Cardiac fibroblast (primary cell): ENCODE measurements around the gene COMMD3.

Source experiments
- DNase-seq, 2 donors: peaks; one replicate each; pipeline versions ENCODE4 v3.0.0 to v3.0.0-alpha.2; 2010; ENCODE audit warnings: low read depth in 2 of 2
- H3K4me3 ChIP-seq, 2 donors: replicated peaks in 1 of 2; 1 replicate in 1 of 2; 2 replicates in 1 of 2; pipeline ENCODE4 v1.5.1; 2011; ENCODE audit warnings: low read depth in 2 of 2, low read length in 2 of 2, mild to moderate bottlenecking in 2 of 2, moderate library complexity in 1 of 2
- CTCF ChIP-seq: IDR thresholded peaks from one replicate; pipeline ENCODE4 v1.5.1; 2011; ENCODE audit warnings: low read depth, mild to moderate bottlenecking, low read length, inconsistent platforms

COMMD3 gene

GRCh38 chr10:22293747-22294404, 22.3 kb upstream of the COMMD3 start:
- no peak overlapping the region for H3K4me3 ChIP-seq
- no peak for TF ChIP-seq CTCF
- no peak for DNase-seq

DNA sequence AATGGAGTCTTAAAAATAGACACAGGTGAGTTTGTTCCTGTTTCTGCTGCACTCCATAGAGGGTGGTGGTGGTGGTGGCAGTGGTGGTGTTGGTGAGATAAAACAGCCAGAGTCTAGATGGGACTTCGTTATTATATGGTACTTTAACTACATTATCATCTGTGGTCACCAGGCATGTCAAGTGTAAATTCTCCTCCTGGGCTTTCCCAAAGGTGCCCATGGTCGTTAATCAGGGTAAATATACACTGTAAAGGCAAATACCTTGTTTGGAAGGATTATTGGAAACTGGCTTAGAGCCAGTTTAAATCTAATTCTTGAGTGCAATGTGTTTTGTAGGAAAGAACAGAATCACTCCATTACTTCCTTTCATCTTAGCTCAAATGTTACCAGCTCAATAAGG, 21.5 kb upstream of the COMMD3 start:
- no peak overlapping the region for H3K4me3 ChIP-seq
- TF ChIP-seq CTCF: no peak
- DNase-seq: no peak

GRCh38 chr10:22301193-22301592, 15.0 kb upstream of the COMMD3 start:
- DNase-seq: no peak
- TF ChIP-seq CTCF: no peak
- no peak overlapping the region for H3K4me3 ChIP-seq

DNA sequence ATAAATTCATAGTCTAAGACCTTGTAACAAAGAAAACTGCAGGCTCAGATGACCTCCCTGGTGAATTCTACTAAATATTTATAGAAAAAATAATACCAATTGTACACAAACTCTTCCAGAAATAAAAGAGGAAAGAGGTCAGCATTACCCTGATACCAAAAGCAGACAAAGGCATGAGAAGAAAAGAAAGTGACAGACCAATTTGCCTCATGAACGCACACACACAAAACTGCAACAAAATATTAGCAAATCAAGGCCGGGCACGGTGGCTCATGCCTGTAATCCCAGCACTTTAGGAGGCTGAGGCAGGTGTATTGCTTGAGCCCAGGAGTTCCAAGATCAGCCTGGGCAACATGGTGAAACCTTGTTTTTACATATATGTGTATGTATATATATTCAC, 12.7 kb upstream of the COMMD3 start:
- TF ChIP-seq CTCF: no peak
- no peak overlapping the region for H3K4me3 ChIP-seq
- DNase-seq: no peak

DNA sequence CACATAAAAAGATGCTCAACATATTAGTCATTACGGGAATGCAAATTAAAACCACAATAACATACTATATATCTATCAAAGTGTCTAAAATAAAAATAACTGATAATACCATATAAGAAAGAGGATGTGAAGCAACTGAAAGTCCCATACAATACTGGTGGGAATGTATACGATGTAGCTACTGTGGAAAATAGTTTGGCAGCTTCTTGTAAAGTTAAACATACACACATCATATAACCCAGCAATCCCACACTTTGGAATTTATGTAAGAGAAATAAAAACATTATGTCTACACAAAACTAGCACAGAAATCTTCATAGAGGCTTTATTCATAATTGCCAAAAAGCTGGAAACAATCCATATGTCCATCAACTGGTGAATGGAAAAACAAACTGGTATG, 10.5 kb upstream of the COMMD3 start:
- H3K4me3 ChIP-seq: no peak overlapping the region
- no peak for TF ChIP-seq CTCF
- no peak for DNase-seq

- no peak overlapping the region for H3K4me3 ChIP-seq
- DNase-seq: peak; percentile 13 to 73
- TF ChIP-seq CTCF: no peak
Observed at GRCh38 chr10:22308390-22308789, 7.8 kb upstream of the COMMD3 start.
